ENCODE measurements around the gene ARHGAP22.

ARHGAP22 gene

GRCh38 chr10:48450741-48451466 lies 154.0 kb downstream of the ARHGAP22 start:
- DNase-seq (ENCODE audit: insufficient read length, low spot score) (no peak), FAIRE-seq (no peak)
- TF ChIP-seq POLR2AphosphoS5 (IDR thresholded peaks at IDR 0.05; ENCODE audit: low read depth, low read length) (no peak), POU2F2 (IDR thresholded peaks at IDR 0.05; ENCODE audit: low read depth, low read length) (no peak), TAF1 (IDR thresholded peaks at IDR 0.05; ENCODE audit: low read depth, low read length) (no peak), SPI1 (IDR thresholded peaks at IDR 0.05; ENCODE audit: low read depth, low read length) (no peak), POLR2A (IDR thresholded peaks at IDR 0.05; ENCODE audit: low read depth, low read length) (no peak), PAX5 (IDR thresholded peaks at IDR 0.05; ENCODE audit: insufficient read depth, low read length, severe bottlenecking) (no peak)

DNA sequence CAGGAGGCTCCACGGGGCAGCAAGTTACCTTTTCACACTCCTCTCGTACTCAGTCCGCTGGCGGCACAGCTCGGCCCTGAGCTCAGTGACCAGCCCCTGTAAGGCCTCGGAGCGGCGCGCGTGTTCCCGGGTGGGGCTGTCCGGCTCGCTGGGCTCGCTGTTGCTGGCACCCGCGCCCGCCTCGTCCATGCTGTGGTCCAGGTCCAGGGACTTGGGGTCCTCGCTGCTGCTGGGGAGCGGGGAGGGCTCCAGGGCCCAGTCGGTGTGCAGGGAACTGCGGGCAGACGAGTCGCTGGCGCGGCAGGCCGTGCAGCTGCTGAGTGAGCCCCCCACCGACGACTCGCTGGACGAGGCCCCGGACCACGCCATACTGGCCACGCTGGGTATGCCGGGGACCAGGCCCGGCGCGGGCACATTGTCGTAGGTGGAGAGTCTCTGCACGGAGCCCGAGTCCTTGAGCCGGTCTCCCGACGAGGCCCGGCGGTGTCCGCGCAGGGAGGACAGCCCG lies 154.6 kb downstream of the ARHGAP22 start:
- FAIRE-seq, result no peak
- TF ChIP-seq POLR2A (IDR thresholded peaks at IDR 0.05; ENCODE audit: low read depth, low read length) (no peak), POU2F2 (IDR thresholded peaks at IDR 0.05; ENCODE audit: low read depth, low read length) (no peak), PAX5 (IDR thresholded peaks at IDR 0.05; ENCODE audit: insufficient read depth, low read length, severe bottlenecking) (no peak), POLR2AphosphoS5 (IDR thresholded peaks at IDR 0.05; ENCODE audit: low read depth, low read length) (no peak), SPI1 (IDR thresholded peaks at IDR 0.05; ENCODE audit: low read depth, low read length) (no peak), TAF1 (IDR thresholded peaks at IDR 0.05; ENCODE audit: low read depth, low read length) (no peak)

DNA sequence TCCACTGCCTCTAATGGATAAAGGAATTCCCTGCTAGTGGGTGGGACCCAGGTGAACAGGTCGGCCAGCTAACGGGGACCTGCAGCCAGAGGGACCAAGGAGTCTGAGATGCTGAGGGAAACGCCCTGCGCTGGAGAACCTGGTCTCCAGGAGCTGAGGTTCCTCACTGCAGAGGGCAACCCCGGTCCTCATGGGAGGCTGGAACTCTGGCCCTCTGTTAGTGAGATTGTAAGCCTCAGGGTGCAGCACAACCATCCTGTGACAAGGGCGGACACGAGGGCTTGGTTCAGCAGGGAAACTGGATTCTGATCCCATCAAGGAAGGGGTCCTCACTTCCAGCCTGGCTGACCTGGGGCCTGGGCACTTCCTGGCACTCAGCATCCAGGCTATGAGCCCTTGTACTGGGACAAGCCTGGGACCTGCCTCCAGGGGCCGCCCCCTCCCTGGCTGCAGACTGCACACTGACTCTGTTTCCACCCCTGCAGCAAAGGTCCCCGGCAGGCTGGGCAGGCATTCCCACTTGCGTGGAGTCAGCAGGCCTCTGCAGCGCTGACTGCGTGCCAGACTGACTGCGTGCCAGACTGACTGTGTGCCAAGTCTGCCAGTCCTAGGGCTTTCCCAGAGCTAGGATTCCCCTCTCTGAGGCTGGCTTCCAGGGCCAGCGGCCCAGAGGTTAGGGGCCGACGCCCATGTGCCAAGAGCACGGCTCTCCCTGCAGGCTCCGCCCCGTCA lies 155.2 kb downstream of the ARHGAP22 start:
- FAIRE-seq (no peak), DNase-seq (ENCODE audit: insufficient read length, low spot score) (no peak)
- TF ChIP-seq POLR2AphosphoS5 (IDR thresholded peaks at IDR 0.05; ENCODE audit: low read depth, low read length) (no peak), TAF1 (IDR thresholded peaks at IDR 0.05; ENCODE audit: low read depth, low read length) (no peak), POU2F2 (IDR thresholded peaks at IDR 0.05; ENCODE audit: low read depth, low read length) (no peak), PAX5 (IDR thresholded peaks at IDR 0.05; ENCODE audit: insufficient read depth, low read length, severe bottlenecking) (no peak), POLR2A (IDR thresholded peaks at IDR 0.05; ENCODE audit: low read depth, low read length) (no peak), SPI1 (IDR thresholded peaks at IDR 0.05; ENCODE audit: low read depth, low read length) (no peak)

More for the DNA sequence above, 154.6 kb downstream of the ARHGAP22 start:
- no peak for DNase-seq (ENCODE audit: insufficient read length, low spot score)

DNA sequence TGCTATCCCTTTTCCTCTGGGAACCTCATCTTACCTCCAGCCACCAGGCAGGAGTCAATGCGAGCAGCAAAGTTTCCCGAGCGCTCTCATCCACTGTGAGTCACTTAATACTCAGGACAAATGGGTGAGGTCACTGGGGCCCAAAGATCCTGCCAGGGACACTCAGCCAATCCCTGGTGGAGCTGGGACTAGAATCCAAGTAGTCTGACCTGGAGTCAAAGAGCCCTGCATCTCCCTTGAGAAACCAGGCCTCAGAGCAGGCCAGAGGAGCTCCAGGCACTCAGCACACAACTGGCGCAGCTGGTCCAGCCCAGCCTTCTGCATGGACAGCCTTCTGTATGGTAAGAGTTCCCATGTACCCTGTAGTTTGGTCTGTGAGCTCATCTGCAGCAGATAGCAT lies 156.1 kb downstream of the ARHGAP22 start:
- no peak for TF ChIP-seq SPI1 (IDR thresholded peaks at IDR 0.05; ENCODE audit: low read depth, low read length)
- TF ChIP-seq TAF1 (IDR thresholded peaks at IDR 0.05; ENCODE audit: low read depth, low read length), result no peak
- TF ChIP-seq POU2F2 (IDR thresholded peaks at IDR 0.05; ENCODE audit: low read depth, low read length), result no peak
- no peak for TF ChIP-seq POLR2AphosphoS5 (IDR thresholded peaks at IDR 0.05; ENCODE audit: low read depth, low read length)
- no peak for TF ChIP-seq POLR2A (IDR thresholded peaks at IDR 0.05; ENCODE audit: low read depth, low read length)
- TF ChIP-seq PAX5 (IDR thresholded peaks at IDR 0.05; ENCODE audit: insufficient read depth, low read length, severe bottlenecking), result no peak
- no peak for DNase-seq (ENCODE audit: insufficient read length, low spot score)
- FAIRE-seq, result no peak

GRCh38 chr10:48447356-48448215 lies 157.3 kb downstream of the ARHGAP22 start:
- DNase-seq (ENCODE audit: insufficient read length, low spot score) (no peak), FAIRE-seq (no peak)
- TF ChIP-seq POLR2AphosphoS5 (IDR thresholded peaks at IDR 0.05; ENCODE audit: low read depth, low read length) (no peak), POU2F2 (IDR thresholded peaks at IDR 0.05; ENCODE audit: low read depth, low read length) (no peak), SPI1 (IDR thresholded peaks at IDR 0.05; ENCODE audit: low read depth, low read length) (no peak), POLR2A (IDR thresholded peaks at IDR 0.05; ENCODE audit: low read depth, low read length) (no peak), TAF1 (IDR thresholded peaks at IDR 0.05; ENCODE audit: low read depth, low read length) (no peak)

- TF ChIP-seq POLR2A (IDR thresholded peaks at IDR 0.05; ENCODE audit: low read depth, low read length), result no peak
- no peak for TF ChIP-seq PAX5 (IDR thresholded peaks at IDR 0.05; ENCODE audit: insufficient read depth, low read length, severe bottlenecking)
- TF ChIP-seq TAF1 (IDR thresholded peaks at IDR 0.05; ENCODE audit: low read depth, low read length), result no peak
- no peak for TF ChIP-seq SPI1 (IDR thresholded peaks at IDR 0.05; ENCODE audit: low read depth, low read length)
- TF ChIP-seq POLR2AphosphoS5 (IDR thresholded peaks at IDR 0.05; ENCODE audit: low read depth, low read length), result no peak
- TF ChIP-seq POU2F2 (IDR thresholded peaks at IDR 0.05; ENCODE audit: low read depth, low read length), result no peak
- FAIRE-seq (no peak), DNase-seq (ENCODE audit: insufficient read length, low spot score) (no peak)
Observed at GRCh38 chr10:48446785-48447184, 158.1 kb downstream of the ARHGAP22 start.

- DNase-seq (ENCODE audit: insufficient read length, low spot score) (no peak), FAIRE-seq (no peak)
- no peak for TF ChIP-seq TAF1 (IDR thresholded peaks at IDR 0.05; ENCODE audit: low read depth, low read length)
- TF ChIP-seq SPI1 (IDR thresholded peaks at IDR 0.05; ENCODE audit: low read depth, low read length), result no peak
- no peak for TF ChIP-seq PAX5 (IDR thresholded peaks at IDR 0.05; ENCODE audit: insufficient read depth, low read length, severe bottlenecking)
- TF ChIP-seq POLR2AphosphoS5 (IDR thresholded peaks at IDR 0.05; ENCODE audit: low read depth, low read length), result no peak
- TF ChIP-seq POLR2A (IDR thresholded peaks at IDR 0.05; ENCODE audit: low read depth, low read length), result no peak
- TF ChIP-seq POU2F2 (IDR thresholded peaks at IDR 0.05; ENCODE audit: low read depth, low read length), result no peak
Observed at GRCh38 chr10:48445932-48446331, 158.9 kb downstream of the ARHGAP22 start.

DNA sequence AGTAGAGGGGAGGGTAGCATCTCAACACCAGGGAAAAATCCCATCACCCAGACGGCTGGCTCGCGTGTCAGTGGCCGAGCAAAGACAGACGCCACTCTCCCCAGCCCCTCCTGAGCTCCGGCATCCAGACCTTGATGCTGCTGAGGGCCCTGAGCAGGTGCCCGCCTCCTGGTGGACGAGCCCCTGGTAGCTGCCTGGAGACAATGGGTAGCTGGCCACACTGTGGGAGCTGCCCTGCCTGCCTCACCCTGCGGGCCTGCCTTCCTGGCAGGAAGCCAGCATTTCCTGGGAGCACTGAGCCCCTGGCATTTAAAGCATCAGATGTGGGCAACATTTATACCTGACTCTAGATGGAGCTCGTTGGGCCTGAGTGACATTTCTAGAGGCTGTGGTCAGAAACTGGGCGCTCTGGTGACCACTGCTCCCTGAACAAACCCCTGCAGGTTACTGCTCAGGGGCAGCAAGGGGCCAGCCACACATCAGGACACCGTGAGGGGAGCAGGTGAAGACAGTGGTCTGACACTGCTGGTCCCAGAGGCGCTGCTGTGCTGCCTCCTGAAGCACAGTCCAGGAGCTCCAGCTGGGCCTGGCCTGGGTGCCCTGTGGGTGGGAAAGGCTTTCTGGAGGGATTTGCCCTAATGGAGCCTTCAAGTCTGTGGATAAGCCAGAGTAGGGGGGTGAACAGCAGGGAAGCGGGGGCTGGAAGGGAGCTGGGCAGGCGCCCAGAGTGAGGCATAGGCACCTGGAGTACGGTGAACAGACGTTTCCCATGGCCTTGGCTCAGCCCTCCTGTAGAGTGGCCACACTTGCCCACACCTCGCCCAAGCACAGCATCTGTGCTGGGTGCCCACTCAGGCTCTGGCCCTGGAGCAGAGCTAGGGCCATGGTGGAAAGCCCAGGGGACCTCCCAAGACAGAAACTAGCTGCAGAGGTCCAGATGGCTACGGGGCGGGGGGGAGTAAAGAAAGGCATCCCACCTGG lies 159.7 kb downstream of the ARHGAP22 start:
- no peak for TF ChIP-seq SPI1 (IDR thresholded peaks at IDR 0.05; ENCODE audit: low read depth, low read length)
- no peak for TF ChIP-seq POU2F2 (IDR thresholded peaks at IDR 0.05; ENCODE audit: low read depth, low read length)
- TF ChIP-seq TAF1 (IDR thresholded peaks at IDR 0.05; ENCODE audit: low read depth, low read length), result no peak
- no peak for TF ChIP-seq POLR2A (IDR thresholded peaks at IDR 0.05; ENCODE audit: low read depth, low read length)
- no peak for TF ChIP-seq POLR2AphosphoS5 (IDR thresholded peaks at IDR 0.05; ENCODE audit: low read depth, low read length)
- no peak for DNase-seq (ENCODE audit: insufficient read length, low spot score)
- FAIRE-seq, result no peak
